GM12892 (cell line): ENCODE results near the gene DAPK2.

Experiments used
- POLR2A ChIP-seq: IDR thresholded peaks from 2 replicates; pipeline ENCODE4 v1.6.1; 2011; ENCODE audit warnings: low read depth, low read length, control low read depth
- POLR2AphosphoS5 ChIP-seq: IDR thresholded peaks from 2 replicates; pipeline ENCODE4 v1.6.1; 2011; ENCODE audit warnings: low read depth, low read length, control low read depth

DNA sequence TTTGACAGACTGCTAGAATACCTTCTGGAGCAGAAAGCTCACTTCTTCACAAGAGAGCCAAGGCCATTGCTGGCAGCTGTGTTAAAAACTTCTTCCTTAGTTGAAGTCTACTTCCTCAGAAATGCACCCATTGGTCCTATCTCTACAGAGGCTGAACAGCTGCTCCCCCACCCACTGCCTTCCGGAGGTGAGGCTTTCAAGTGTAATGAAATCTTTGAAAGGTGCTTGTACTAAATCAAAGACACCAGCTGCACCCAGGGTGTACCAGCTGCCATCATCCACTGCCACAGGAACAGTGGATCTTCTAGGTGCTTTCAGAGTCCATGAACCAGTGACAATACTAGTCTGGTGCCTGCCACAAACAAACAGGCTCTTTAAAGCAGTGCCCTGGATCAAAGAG lies 186.1 kb downstream of the DAPK2 start:
- TF ChIP-seq POLR2AphosphoS5: no peak
- TF ChIP-seq POLR2A: no peak
